Measurements from ENCODE around the gene ZNF407.

The ZNF407 gene

DNA sequence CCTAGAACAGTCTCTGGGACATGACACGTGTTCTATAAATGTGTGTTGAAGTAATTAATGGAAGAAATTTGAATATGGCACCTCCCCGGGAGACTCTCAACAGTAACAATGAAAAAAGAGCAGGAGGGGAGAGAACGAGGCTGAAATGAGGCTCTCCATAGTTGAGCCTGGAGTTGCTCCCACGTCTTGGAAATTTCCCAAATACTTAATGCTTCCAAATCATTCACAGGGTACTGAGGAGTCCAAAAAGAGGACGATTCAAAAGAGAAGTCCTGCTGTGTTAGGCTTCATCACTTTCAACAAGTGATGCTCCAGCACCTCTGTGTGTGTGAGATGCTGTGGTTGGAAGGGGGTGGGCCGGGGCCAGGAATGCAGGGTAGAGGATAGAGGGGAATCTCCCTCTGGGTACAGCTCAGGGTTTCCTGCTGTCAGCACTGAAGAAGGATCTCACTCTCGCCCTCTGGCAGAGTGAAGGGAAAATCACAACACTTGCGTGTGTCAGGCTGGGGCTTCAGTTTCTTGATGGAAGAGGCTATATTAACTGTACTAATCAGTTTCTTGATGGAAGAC lies 18.1 kb upstream of the ZNF407 start:
- no peak for DNase-seq (ENCODE audit: low read depth)

GRCh38 chr18:74582642-74583041 lies 15.0 kb upstream of the ZNF407 start:
- DNase-seq (ENCODE audit: low read depth), result no peak

GRCh38 chr18:74587441-74587840 lies 10.2 kb upstream of the ZNF407 start:
- DNase-seq (ENCODE audit: low read depth), result no peak

DNA sequence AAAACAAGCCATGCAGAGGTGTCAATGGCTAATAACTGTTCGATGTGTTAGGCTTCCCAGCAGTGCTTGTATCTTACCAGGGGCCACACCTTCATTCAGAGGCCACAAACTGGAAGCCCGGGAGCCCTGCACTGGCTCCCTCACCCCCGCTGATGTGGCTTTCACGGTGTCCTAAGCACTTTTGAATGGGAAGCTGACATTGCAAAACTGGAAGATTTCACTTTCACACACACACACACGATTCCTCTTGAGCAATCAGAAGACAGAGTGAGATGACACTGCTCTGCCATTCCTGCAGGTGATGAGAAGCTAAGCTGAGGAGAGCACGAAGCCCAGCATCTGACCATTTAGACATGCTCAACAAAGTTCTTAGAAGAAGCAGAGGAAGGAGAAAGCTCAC lies 8.6 kb upstream of the ZNF407 start:
- no peak for DNase-seq (ENCODE audit: low read depth)

DNA sequence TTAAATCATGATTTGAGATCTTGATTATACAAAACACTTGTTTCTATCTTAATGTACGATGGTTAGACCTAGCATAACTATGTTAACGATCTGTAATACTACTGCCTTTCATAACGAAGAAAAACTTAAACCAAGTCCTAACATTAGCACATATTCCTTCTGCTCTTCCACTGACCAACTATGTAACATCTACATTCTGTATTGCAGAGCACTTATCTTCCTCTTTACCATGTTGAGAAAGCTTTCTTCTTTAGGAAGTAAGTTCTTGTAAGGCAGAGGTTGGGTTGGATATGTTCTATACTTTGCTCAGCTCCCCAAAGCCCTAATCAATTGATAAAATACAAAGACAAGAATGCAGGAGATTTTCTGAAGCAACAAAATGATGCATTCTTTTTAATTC lies 7.9 kb upstream of the ZNF407 start:
- no peak for DNase-seq (ENCODE audit: low read depth)

DNA sequence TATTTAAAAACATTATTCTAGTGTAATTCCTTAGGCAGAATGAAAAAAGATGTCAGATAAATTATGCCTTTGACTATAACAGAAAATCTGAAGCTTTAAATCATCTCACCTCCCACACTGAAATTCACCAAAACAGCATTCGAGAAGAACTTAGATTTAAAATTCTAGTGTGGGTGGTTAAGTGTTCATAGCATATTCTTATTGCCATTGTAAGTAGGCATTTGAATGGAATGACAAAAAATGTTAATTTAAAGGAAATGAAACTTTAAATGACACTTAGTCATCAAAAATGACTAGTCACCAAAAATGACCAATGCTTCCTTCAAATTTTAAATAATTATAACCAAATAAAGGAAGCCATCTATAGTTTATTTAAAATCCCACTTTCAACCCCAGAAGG lies 7.0 kb upstream of the ZNF407 start:
- no peak for DNase-seq (ENCODE audit: low read depth)

GRCh38 chr18:74595431-74595830 lies 2.2 kb upstream of the ZNF407 start:
- no peak for DNase-seq (ENCODE audit: low read depth)

- peak; percentile 50 for DNase-seq (ENCODE audit: low read depth)
Observed at GRCh38 chr18:74597034-74597661, 522 bp upstream of the ZNF407 start.

DNA sequence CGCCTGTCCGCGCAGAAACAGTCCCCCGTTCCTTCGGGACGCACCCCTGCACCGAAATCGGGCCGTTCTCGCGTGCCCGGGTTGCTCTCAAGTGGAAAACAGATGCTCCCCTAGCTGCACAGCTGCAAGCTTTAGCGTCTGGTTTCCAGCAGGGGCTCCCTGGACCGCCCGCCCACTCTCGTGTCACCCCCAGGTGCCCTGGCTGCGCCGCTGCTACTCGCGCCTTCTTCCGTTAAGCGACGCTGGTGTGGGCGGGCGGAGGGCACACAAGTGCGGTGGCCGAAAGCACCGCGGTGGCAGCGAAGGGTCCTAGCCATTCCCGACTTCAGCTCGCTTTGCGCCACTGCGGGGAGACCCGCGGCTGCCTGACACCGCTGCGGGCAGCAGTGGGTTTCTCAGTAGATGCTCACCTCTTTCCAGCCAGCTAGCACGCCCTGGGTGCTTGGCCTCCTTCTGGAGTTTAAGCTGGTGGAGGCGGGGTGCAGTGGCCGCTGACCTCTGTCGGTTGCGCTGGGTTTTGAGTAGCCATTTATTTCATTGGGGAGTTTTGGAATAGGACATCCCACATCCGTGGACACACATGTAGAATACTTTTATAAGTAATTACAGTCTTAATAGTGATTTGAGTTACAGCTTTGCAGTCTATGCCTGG lies 806 bp downstream of the ZNF407 start:
- peak; percentile 57 for DNase-seq (ENCODE audit: low read depth)

GRCh38 chr18:74604361-74604760 lies 6.7 kb downstream of the ZNF407 start:
- no peak for DNase-seq (ENCODE audit: low read depth)

DNA sequence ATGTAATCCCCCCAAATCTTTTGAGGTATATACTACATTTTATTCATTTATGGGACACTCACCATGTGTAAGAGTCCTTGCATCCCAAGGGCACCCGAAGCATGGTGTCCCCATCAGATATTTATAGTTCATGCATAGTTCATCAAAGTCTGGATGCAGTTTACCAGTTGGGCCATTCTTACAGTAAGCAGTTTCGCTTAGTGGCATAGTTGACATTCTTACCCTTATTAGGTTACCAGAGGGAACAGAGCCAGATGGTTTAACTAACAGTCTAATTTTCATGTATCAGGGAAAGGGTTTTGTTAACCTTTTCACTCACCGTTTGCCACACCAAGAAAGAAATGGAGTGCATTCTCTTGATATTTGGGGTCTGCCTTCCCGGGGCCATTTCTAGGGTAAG lies 7.1 kb downstream of the ZNF407 start:
- no peak for DNase-seq (ENCODE audit: low read depth)

GRCh38 chr18:74608681-74609080 lies 11.0 kb downstream of the ZNF407 start:
- DNase-seq (ENCODE audit: low read depth), result no peak

- no peak for DNase-seq (ENCODE audit: low read depth)
Observed at GRCh38 chr18:74609535-74609934, 11.9 kb downstream of the ZNF407 start.

GRCh38 chr18:74610051-74610615 lies 12.5 kb downstream of the ZNF407 start:
- no peak for DNase-seq (ENCODE audit: low read depth)

DNA sequence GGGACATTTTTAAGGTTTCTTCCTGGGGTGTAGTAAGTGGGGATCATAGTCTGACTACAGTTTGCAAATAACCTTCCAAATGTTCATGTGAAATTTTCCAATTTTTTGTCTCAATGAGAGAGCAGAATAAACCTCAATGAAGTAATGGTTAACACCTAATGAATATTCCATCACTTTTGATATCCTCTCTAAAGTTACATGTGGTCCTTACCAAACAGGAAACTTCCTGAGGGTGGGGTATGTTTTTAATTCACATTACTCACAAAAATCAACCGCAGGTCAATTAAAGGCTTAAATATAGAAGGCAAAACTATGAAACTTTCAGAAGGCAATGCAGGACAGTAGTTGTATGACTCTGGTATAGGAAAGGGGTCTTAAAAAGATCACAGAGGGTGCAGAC lies 13.2 kb downstream of the ZNF407 start:
- DNase-seq (ENCODE audit: low read depth), result no peak

- DNase-seq (ENCODE audit: low read depth), result no peak
Observed at GRCh38 chr18:74611765-74612164, 14.1 kb downstream of the ZNF407 start.

GRCh38 chr18:74613381-74613780 lies 15.7 kb downstream of the ZNF407 start:
- DNase-seq (ENCODE audit: low read depth), result no peak

DNA sequence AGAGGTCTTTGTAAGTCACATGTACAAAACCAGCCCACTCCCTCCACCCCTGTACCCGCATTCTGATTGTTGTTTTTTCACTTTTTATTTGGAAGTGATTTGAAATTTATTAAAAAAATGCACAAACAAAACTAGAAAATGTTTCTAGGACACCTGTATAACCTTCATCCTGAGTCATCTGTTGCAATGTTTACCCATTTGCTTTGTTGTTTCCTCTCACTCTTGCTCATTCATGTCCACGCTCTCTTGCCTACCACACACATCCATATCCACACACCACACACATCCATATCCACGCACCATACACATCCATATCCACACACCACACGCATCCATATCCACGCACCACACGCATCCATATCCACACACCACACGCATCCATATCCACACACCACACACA lies 18.8 kb downstream of the ZNF407 start:
- no peak for DNase-seq (ENCODE audit: low read depth)

DNA sequence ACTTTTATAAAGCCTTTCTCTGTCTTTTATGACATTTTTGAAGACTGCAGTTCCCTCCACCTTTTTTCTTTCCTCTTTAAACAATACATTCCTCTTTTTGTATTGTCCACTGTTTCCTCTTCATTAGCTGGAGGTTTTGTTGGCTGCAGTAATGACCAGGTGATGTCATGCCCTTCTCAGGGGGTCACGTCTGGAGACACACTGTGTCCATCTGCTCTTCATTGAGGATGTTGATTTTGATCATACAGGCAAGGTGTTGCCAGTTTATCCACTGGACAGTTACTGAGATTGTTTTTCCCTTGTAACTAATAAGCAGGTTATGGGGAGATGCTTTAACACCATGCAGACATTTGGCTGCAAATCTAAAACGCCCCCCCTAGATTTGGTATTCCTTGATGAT lies 19.8 kb downstream of the ZNF407 start:
- DNase-seq (ENCODE audit: low read depth), result no peak

- DNase-seq (ENCODE audit: low read depth), result no peak
Observed at GRCh38 chr18:74622072-74622471, 24.4 kb downstream of the ZNF407 start.

GRCh38 chr18:74623047-74623816 lies 25.6 kb downstream of the ZNF407 start:
- DNase-seq (ENCODE audit: low read depth), result peak; percentile 14

GRCh38 chr18:74624466-74624865 lies 26.8 kb downstream of the ZNF407 start:
- no peak for DNase-seq (ENCODE audit: low read depth)

DNA sequence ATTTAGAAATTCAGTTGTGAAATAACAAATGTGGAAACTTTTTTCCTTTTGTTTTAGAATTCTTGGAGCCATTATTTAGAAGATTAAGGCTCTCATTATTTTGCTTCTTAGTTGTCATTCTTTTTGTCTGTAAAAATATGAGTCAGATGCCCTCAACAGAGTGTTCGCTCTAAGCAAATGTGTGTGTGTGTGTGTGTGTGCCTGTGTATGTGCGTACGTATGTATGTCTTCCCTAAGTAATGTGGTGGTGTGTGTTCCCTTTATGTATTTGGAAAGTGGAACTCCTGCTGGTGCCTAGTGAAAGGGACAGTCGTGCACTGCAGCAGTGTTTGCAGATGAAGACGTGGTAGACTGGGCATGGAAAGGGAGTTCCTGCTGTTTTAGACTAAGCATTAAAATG lies 27.5 kb downstream of the ZNF407 start:
- no peak for DNase-seq (ENCODE audit: low read depth)

Data from T follicular helper cell (primary cell).